Measurements from ENCODE around the gene SIL1.
"Not testable (repeated sequence)": the region's sequence is repeated elsewhere in the genome, so short reads cannot be mapped to it uniquely, and the experiment has no call there.

The SIL1 gene

GRCh38 chr5:139177281-139177680 lies 20.9 kb downstream of the SIL1 start:
- not testable (repeated sequence) for DNase-seq (ENCODE audit: low spot score)

GRCh38 chr5:139174382-139174781 lies 23.8 kb downstream of the SIL1 start:
- DNase-seq (ENCODE audit: low spot score): not testable (repeated sequence)

- no peak for DNase-seq (ENCODE audit: low spot score)
Observed at GRCh38 chr5:139171779-139172404, 26.3 kb downstream of the SIL1 start.

- DNase-seq (ENCODE audit: low spot score): no peak
Observed at GRCh38 chr5:139167952-139168720, 30.0 kb downstream of the SIL1 start.

- DNase-seq (ENCODE audit: low spot score): no peak
Observed at GRCh38 chr5:139167533-139167932, 30.6 kb downstream of the SIL1 start.

DNA sequence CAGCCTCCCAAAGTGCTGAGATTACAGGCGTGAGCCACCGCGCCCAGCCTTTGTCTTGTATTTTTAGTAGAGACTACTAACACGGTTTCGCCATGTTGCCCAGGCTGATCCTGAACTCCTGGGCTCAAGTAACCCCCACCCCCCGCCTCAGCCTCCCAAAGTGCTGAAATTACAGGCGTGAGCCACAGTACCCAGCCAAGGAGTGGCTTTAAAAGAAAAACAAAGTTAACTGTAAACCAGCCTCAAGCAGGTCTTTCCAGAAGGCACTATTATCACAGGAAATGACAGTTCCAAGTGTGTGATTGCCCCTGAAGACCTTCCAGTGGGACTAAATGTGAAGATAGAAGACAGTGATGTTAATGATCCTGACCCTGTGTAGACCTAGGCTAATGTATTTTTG lies 31.1 kb downstream of the SIL1 start:
- no peak for DNase-seq (ENCODE audit: low spot score)

DNA sequence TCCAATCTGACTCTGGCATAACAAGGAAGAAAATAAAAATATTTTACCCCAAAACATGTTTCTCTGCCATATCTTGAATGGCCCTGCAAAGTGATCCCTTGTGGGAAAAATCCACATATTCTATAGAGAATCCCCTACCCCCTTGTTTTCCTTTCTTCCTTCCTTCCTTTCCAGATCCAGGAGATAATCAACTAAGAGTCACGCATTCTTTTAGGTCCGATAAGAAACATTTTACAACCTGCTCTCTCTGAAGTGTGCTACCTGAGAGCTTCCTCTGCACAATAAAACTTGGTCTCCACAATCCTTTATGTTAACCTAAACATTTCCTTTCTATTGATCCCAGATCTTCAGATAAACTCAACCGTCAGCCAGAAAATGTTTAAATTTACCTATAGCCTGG lies 33.3 kb downstream of the SIL1 start:
- DNase-seq (ENCODE audit: low spot score): not testable (repeated sequence)

DNA sequence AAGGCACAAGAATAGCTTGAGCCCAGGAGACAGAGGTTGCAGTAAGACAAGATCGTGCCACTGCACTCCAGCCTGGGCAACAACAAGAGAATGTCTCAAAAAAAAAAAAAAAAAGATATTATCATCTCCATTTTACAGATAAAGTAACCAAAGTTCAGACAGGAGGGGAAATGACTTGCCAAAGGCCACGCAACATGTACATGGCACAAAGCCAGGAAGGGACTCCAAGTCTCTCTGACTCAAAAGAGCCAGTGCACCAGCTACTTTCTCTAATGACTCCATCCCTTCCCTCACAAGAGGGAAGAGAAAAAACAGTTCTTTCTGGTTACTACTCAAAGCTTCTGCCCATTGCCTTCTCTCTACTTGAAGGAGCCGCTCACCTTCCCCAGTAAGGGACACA lies 34.1 kb downstream of the SIL1 start:
- no peak for DNase-seq (ENCODE audit: low spot score)

DNA sequence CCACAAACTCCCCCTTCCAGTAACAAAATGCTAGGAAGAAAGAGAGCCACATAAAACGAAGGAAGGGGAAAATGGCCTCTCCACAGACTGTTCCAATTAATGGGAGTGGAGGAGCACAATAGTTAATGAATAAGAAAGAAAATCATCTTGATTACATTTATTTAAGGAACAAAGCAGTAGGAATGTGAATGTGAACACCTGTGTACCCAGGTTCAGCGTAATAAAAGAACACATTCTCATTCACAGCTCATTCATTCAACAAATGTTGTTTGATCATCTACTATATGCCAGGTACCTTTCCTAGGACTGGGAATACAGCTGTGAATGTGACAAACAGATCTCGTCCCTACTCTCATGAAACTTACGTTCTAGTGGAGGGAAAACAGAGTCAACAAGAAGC lies 35.7 kb downstream of the SIL1 start:
- DNase-seq (ENCODE audit: low spot score): no peak

DNA sequence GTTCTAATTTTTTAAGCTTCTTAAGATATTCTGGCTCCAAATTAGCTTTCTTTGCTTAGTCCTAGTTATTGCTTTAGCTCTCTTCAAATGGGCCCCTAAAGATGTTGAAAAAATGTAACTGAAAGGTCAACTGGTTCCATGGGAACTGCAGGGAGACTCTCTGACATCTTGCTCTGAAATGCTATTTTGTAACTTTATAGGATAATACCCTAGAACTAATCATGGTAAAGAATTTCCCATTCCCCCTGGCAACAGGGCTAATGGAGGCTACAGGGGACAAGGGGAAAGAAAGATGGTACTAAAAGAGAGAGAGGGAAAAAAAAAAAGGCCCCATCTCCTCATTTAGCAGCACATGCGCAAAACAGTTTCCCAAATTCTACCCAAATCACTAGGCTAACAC lies 39.4 kb downstream of the SIL1 start:
- DNase-seq (ENCODE audit: low spot score): no peak

- DNase-seq (ENCODE audit: low spot score): no peak
Observed at GRCh38 chr5:139157556-139157955, 40.6 kb downstream of the SIL1 start.

GRCh38 chr5:139156814-139157213 lies 41.4 kb downstream of the SIL1 start:
- no peak for DNase-seq (ENCODE audit: low spot score)

DNA sequence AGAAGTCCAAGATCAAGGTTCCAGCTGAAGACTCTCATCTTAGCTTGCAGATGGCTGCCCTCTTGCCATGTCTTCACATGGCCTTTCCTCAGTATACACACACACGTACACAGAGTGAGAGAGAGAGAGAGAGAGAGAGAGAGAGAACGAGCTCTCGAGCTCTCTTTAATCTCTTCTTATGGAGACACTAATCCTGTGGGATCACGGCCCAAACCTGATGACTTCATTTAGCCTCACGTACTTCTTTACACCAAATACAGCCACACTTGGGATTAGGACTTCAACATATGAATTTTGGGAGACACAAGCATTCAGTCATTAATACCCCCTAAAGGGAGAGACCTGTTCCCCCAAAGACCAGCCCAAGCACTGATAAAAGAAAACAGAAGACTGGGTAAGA lies 42.8 kb downstream of the SIL1 start:
- DNase-seq (ENCODE audit: low spot score): no peak

DNA sequence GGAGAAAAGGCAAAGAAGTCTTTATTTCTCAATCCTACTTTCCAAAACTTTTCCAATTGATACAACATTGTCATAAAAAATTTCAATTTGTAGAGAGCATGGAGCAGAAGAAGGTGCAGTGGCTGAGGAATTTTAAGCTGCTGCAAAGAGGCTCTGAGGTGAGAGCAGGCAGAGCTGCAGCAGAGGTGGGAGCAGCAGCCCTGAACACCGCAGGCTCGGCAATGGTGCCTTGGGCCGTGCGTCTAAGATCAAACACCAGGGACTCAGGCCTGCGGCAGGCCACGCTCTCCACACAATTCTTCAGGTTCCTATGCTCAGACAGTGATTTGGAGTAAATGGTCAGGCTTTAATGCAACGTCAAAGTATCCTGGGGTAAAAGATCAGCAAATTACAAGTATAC lies 46.3 kb downstream of the SIL1 start:
- no peak for DNase-seq (ENCODE audit: low spot score)

DNA sequence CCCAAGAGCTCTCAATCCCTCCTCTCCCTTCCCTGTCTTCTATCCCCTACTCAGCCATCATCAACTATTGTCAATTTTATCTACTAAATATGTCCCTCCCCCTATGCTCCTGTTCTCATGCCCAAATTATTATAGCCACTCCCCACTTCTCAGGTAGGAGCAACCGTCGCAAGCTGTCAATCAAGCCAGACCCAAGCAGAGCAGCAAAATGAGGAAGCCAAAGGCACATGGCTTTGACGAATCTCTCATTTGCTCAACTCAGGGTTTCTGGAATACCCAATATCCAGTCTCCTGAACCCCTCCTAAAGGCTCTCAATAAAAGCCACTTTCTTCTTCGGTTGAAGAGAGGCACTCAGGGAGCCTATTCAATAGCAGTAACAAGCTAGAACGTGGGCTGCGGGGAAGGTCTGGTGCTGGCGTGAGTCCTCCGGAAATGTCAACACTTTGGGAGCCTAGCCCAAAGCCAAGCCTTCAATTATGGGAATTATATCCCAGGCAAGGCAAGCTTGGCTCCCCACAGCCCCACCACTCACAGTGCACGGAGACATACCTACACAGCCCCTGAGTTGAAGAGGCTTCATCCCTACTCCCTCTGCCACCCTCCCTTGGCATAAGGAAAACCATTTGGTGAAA lies 47.7 kb downstream of the SIL1 start:
- no peak for DNase-seq (ENCODE audit: low spot score)

- no peak for DNase-seq (ENCODE audit: low spot score)
Observed at GRCh38 chr5:139149477-139150199, 48.5 kb downstream of the SIL1 start.

DNA sequence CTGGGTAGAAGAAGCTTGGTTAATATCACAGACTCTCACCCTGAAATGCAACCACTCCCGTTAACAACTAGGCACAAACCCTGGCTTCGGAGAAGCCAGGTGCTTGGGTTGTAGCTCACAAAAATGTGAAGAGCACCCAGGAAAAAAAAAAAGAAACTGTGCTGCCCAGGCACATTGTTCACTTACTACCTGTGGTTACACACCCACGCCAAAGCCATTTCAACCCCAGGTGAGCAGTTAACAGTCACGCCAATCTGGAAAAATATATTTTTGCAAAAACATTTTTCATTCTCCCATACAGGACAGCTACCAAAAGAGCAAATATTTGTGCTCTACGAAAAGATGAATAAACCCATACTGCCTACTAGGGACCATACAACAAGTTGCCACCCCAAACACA lies 49.2 kb downstream of the SIL1 start:
- no peak for DNase-seq (ENCODE audit: low spot score)

GRCh38 chr5:139148306-139148705 lies 49.9 kb downstream of the SIL1 start:
- no peak for DNase-seq (ENCODE audit: low spot score)

GRCh38 chr5:139147483-139148087 lies 50.6 kb downstream of the SIL1 start:
- DNase-seq (ENCODE audit: low spot score): peak; percentile 56

- DNase-seq (ENCODE audit: low spot score): peak; percentile 36
Observed at GRCh38 chr5:139146809-139147482, 51.2 kb downstream of the SIL1 start.
